Stimulated activated CD8-positive, alpha-beta memory T cell treated with anti-CD3 and anti-CD28 coated beads, Interleukin-12 subunit alpha, Interleukin-12 subunit beta, amount 100 ng/mL, for 24 hours (primary cell): ENCODE results near the gene TMEM109.

Source experiments
- DNase-seq: peaks from one replicate; pipeline ENCODE4 v3.0.0-alpha.2; 2020; ENCODE audit errors: extremely low read depth

Gene TMEM109

DNA sequence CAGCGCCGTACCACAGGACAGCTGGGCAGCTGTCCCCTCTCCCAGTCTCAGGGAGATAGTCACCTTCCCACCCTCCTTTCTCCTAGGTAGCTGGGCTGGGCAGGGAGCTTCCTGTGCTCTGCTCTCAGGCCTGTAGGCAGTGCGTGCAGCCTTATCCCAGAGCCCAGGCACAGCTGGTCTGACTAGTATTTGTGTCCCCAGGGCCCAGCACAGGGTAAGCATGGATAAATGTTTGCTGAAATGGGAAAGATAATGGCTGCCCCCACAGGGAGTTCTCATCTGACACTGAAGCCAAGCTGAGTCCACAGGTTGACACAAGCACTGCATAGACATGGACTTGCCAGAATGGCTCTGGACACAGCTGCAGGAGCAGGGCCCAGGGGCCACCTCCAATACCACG is 28.3 kb downstream of the TMEM109 start:
- no peak for DNase-seq

GRCh38 chr11:60942970-60943565 is 29.1 kb downstream of the TMEM109 start:
- no peak for DNase-seq

DNA sequence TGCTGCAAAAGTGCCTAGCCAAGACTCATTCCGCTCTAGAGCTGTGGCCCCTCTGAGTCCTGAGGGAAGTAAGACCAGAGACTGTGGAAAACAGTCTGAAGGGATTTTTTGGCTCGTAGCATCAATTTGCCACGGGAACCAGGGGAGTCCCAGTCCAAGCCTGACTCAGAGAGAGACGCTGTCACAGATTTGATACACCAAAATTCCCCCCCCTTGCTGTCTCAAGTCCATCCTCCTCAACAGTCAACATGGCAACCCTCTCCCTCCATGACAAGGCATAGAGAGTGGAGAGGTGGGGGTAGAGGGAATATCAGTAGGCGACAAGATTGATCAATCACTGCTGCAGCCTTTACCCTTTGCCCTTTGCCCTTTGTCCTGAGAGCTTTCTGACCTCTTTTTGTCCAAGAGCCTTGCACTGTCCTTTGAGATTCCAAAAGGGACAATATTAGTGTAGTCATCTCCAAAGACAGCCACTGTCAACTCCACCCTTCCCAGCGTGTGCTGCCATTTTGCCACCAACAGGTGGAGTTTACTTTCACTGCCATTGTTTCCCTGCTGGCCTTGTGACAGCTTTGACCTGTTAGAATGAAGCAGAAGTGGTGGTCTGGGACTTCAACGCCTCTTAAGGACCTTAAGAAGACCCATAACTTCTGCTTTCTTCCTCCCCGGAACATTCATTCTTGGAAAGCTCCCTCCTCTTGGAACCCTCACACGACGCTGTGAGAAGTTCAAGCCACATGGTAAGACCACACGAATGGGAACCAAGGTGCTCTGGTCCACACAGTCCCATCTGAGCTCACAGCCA is 30.7 kb downstream of the TMEM109 start:
- no peak for DNase-seq

DNA sequence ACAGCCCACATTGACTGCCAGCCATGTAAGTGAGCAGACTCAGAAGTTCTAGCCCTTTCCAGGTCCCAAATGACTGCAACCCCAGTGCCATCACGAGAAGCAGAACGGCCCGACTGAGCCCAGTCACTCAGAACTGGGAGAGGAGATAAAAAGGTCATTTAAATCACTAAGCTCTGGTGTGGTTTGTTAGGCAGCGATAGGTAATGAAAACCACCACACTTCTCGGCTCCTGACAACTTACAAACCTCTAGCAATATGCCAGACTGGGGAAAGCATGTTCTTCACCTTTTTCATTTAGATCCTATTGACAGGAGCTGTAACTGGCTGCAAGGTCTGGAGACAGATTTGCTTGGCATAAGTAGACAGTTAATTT is 31.3 kb downstream of the TMEM109 start:
- DNase-seq: no peak

DNA sequence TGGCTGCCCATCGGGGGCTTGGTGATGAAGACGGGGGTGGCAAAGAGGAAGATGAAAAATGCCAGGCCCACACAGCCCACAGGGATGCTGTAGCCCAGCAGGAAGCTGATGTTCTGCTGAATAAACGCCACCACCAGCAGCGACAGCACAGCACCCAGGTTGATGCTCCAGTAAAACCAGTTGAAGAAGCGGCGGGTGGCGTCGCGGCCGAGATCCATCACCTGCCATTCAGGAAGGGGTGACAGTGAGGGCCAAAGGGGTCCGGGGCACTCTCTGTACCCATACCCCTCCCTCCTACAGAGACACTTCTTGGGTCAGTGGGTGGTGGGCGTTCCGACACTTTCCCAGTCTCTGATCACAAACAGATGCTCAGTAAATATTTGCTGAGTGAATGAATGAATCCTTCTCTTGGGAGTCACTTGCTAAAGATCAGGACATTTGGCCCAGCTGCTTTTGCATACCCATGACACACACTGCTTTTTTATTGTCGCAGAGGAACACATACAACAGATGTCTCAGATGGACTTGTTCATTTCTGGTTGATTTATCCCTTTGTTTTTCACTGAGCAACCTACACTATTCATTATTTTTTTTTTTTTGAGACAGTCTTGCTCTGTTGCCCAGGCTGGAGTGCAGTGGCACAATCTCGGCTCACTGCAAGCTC is 32.8 kb downstream of the TMEM109 start:
- DNase-seq: no peak

DNA sequence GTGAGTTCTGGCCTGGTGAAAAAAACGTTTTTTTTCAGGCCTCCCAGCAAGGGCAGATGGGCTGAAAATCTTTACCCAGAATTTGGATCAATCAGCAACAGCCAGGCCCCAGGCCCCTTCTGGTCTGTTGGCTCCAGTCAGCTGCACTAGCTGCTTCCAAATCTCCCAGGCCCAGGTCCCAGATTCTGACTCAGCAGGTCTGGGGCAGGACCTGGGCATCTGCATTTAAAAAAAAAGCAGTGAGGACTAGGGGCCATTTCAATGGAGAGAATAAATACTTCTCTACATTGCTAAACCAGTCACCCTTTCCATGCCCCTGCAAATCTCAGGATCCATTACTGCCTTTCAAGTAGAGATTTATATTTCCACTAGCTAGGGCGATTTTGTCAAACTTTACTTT is 33.7 kb downstream of the TMEM109 start:
- no peak for DNase-seq

- DNase-seq: no peak
Measured at GRCh38 chr11:60948250-60948649, 34.3 kb downstream of the TMEM109 start.

GRCh38 chr11:60950024-60950423 is 36.1 kb downstream of the TMEM109 start:
- no peak for DNase-seq

DNA sequence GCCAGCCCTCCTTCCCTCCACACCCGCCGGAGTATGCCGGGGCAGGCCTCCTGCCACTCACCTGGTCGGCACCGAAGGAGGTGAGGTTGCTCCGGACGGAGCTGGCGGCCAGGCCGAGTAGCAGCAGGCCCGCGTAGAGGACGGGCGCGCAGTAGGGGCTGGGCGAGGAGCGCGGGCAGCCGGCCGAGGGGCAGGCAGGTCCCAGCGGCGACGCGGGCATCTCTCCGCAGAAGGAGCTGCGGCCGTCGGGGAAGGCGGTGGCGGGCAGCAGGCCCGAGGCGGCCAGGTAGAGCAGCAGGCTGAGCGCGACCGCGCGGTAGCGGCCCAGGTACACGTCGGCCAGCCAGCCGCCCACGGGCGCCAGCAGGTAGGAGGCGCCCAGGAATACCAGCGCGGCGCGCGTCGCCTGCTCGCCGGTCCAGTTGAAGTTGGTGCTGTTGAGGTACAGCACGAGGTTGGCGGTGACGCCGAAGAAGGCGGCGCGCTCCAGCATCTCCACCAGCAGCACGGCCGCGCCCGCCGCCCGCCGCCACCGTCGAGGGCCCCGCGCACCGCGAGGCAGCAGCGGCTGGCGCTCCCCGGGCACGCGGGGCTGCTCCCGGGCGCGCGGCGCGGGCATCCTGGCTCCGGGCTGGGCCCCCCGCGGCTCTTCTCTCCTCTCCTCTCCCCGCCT is 37.1 kb downstream of the TMEM109 start:
- DNase-seq: no peak

- no peak for DNase-seq
Measured at GRCh38 chr11:60951606-60951903, 37.6 kb downstream of the TMEM109 start.

- no peak for DNase-seq
Measured at GRCh38 chr11:60951904-60952741, 38.2 kb downstream of the TMEM109 start, which contains the start of gene SLC15A3. Gene SLC15A3 (minus strand): TSS chr11:60952176. CDS start chr11:60951551, 625 bp downstream.

GRCh38 chr11:60952742-60953170 is 38.8 kb downstream of the TMEM109 start:
- no peak for DNase-seq

GRCh38 chr11:60953781-60954180 is 39.8 kb downstream of the TMEM109 start:
- no peak for DNase-seq

DNA sequence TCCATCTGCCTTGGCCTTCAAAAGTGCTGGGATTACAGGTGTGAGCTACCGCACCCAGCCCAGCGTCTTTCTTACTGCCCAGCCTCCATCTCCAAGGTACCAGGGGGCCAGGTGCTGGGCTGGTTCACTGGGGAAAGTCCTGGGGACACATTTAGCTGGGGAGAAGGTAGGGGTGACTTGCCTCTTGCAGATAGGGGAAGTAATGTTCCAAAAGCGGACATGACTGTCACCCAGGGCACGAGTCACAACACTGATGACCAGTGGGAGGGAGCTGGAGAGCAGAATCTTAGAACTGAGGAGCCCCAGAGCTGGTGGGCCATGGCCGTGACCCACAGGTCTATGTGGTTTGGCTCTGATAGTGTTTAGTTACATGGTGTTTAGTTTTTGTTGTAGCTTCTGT is 40.5 kb downstream of the TMEM109 start:
- DNase-seq: no peak

- DNase-seq: no peak
Measured at GRCh38 chr11:60955571-60955970, 41.6 kb downstream of the TMEM109 start.

DNA sequence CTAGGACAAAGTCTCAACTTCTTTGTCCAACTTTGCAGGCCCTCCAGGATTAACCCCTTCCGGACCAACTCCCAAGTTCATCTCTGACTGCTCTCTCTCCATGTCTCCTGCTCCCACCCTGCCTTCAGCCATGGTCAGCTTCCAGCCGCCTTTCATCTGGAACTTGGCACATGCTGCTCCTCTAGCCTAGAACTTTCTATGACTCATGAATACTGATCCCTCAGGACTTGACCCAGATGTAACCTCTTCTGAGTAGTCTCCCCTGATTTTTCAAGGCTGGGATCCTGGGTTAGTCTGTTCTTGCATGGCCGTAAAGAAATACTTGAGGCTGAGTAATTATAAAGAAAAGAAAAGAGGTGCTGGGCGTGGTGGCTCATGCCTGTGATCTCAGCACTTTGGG is 43.2 kb downstream of the TMEM109 start:
- DNase-seq: no peak

DNA sequence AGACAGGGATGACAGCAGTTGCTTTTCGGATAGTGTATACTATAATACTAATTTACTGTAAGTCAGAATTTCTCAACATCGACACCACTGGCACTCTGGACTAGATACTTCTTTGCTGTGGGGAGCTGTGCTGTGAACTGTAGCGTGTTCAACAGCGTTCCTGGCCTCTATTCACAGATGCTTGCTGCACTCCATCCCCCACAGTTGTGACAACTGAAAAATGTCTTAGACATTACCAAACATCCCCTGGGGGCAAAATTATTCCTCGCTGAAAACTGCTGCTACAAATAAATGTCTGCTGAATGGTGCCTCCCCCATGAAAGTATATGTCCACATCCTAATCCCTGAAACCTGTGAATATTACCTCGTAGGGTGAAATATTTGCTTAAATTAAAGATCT is 45.5 kb downstream of the TMEM109 start:
- DNase-seq: no peak

DNA sequence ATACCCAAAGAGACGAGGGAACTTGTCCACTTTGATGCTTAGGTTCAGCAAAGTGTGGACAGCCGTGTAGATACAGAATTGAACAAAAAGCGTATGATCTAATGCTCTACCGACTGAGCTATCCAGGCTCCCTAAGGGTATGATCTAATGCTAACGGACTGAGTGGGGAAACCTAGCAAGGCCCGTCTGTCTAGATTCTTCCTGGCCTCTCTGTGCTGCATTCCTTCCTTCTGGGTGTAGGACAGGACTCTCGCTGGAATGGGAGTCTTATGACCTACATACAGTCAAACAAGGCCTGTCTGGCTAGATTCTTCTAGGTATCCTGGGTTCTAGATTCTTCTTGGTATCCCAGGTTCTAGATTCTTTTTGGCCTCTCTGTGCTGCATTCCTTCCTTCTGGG is 46.4 kb downstream of the TMEM109 start:
- DNase-seq: no peak

GRCh38 chr11:60964801-60965200 is 50.8 kb downstream of the TMEM109 start:
- no peak for DNase-seq

DNA sequence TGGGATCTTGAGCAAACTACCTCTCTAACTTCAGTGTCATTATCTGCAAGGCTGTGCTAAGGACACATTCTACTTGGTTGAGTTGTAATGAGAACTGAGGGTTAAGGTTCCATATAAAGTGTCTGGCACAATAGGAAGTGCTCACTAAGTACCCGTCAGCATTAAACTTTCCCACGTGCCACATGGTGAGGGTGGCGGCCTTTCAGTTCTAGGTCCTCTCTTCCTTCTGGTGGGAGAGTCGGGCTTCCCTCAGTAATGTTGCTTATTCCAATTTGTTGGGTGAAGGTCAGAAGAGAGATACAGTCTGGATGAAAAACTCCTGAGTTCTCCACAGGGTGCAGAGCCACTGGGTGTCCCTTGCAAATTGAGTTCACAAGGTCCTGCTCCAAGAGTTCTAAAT is 52.9 kb downstream of the TMEM109 start:
- no peak for DNase-seq

GRCh38 chr11:60968223-60968622 is 54.3 kb downstream of the TMEM109 start:
- DNase-seq: no peak

GRCh38 chr11:60970369-60970774 is 56.4 kb downstream of the TMEM109 start:
- no peak for DNase-seq
